OCI-LY7 (cell line): Measurements from ENCODE around the gene TTC32.

ENCODE experiments used
- EZH2phosphoT487 ChIP-seq: fragments of 200-600 bp; sonication (generic); IDR thresholded peaks from 2 replicates; pipeline ENCODE4 v1.6.1; 2018; ENCODE audit warnings: low read depth, borderline replicate concordance, mild to moderate bottlenecking, mixed run types, antibody characterized with exemption, low read length, moderate library complexity, mixed read lengths
- TF ChIP-seq, protein P1 (sequence below): fragments of 200-600 bp; sonication (generic); conservative IDR thresholded peaks from 2 replicates; pipeline ENCODE4 v1.5.1; 2014; ENCODE audit warnings: mild to moderate bottlenecking, antibody characterized with exemption, low read length, moderate library complexity, mixed read lengths

DNA sequence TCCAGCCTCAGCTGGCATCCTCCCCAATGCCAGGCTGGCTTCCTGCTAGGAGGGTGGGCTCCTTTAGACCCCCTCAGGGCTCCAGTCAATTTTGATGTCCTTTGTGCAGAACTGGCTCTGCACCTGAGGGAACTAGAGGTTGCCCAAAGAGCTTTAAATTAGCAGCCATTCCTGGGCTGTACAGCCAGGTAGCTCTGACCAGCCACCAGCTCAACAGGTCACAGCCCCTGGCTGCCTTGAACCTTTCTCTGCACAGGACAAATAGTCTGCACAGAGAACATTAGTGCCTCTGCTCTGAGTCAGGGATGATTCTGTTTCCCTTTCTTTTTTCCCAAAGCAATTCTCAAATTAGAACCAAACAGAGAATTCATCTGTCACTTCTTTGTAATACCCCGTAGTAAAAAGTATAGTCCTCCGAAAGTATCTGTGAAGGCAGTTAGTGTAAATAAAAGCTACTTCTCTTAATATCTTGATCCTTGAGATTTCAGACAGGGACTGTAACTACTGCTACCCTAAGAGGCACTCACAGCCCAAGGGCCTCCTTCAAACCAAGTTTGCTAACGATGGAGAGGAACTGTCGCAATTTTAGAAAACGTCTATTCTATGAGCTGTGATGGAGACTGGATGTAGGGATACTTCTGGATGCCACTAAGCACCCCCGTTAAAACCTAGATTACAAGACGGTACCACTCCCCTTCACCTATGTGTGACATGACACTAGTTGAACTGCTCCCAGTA lies 3.0 kb downstream of the TTC32 start:
- TF ChIP-seq, protein P1, sequence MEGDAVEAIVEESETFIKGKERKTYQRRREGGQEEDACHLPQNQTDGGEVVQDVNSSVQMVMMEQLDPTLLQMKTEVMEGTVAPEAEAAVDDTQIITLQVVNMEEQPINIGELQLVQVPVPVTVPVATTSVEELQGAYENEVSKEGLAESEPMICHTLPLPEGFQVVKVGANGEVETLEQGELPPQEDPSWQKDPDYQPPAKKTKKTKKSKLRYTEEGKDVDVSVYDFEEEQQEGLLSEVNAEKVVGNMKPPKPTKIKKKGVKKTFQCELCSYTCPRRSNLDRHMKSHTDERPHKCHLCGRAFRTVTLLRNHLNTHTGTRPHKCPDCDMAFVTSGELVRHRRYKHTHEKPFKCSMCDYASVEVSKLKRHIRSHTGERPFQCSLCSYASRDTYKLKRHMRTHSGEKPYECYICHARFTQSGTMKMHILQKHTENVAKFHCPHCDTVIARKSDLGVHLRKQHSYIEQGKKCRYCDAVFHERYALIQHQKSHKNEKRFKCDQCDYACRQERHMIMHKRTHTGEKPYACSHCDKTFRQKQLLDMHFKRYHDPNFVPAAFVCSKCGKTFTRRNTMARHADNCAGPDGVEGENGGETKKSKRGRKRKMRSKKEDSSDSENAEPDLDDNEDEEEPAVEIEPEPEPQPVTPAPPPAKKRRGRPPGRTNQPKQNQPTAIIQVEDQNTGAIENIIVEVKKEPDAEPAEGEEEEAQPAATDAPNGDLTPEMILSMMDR = no peak
- no peak for TF ChIP-seq EZH2phosphoT487
